Measurements from ENCODE around the gene LONP1. TPM values are rescaled to one million over a fixed set of nuclear protein-coding genes. Genes with fewer than 3 reads are reported as not detected.
"Not testable (repeated sequence)": the region's sequence is repeated elsewhere in the genome, so short reads cannot be mapped to it uniquely, and the experiment has no call there.

LONP1 gene
- total RNA-seq, 2 experiments from 2014 or later: 277 to 287 TPM

DNA sequence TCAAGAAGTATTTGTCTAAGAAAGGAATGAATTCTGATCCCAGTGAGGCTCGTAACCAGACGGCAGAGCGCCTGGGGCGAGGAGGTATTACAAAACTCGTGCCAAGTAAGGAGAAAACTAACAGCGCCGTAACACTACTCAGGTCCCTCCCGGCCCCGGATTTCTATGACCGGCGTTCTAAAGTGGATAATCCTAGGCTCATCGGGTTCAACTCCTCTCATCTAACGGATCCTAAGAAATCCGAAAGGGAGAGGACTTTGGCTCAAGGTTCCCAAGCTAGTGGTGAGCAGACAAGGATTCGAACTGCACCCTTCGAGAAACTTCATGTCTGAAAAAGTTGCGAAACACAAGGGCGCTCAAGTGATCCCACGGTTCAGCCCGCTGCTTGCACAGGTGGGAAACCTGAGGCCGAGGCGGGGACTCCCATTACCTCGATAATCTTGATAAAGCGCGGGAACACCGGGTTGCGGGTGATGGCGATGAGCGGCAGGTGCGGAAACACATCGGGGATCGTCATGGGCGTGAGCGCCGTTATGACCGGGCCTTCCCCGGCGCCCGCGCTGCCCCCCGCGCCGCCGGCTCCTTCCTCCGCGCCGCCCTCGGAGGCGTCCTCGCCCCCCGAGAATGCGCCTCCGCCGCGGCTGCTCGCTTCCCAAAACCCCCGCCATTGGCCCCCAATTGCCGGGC, 529 bp downstream of the LONP1 start:
- peaks cover 22% of the 10 kb centered on the region for H3K4me1 Mint-ChIP-seq
- DNase-seq: peak; percentile 50
- H3K4me3 Mint-ChIP-seq: peak overlapping the region; percentile 98
- H3K27ac Mint-ChIP-seq: peak overlapping the region; percentile 100
- H3K9me3 Mint-ChIP-seq: no peaks in the 10 kb centered on the region
- H3K27me3 Mint-ChIP-seq: no peaks in the 10 kb centered on the region
- H3K36me3 Mint-ChIP-seq: peaks cover 34% of the 10 kb centered on the region

DNA sequence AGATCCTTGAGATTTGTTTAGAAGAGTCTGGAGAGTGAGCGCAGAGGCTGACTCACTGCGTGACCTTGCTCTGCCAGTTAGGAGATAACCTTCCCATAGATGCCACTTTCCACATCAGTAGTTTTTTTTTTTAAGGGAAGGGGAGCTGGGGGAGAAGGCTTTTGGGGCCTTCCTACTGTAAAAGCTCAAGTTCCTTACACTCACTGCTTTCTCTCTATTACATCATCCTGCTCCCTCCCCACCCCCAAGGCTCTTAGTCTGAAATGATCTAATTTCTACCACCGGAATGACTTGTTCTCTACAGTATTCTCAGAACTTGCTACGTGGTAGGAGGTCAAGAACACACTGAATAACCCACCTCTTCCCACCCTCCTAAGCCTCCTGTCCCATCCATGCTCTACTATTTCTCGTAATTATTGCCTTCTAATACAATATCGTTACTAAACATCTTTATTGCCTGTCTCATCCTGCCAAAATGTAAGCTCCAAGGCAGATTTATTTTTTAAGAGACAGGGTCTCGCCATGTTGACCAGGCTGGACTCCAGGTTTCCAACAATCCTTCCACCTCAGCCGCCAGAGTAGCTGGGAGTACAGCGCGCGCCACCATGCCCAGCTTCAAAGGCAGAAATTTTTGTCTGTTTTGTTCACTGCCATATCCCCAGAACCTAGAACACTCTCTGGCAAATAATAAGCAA, 1.2 kb downstream of the LONP1 start:
- H3K4me3 Mint-ChIP-seq: peak overlapping the region; percentile 98
- no peaks in the 10 kb centered on the region for H3K9me3 Mint-ChIP-seq
- peak; percentile 65 for DNase-seq
- no peaks in the 10 kb centered on the region for H3K27me3 Mint-ChIP-seq
- H3K4me1 Mint-ChIP-seq: peaks cover 26% of the 10 kb centered on the region
- peak overlapping the region; percentile 100 for H3K27ac Mint-ChIP-seq
- peaks cover 38% of the 10 kb centered on the region for H3K36me3 Mint-ChIP-seq

DNA sequence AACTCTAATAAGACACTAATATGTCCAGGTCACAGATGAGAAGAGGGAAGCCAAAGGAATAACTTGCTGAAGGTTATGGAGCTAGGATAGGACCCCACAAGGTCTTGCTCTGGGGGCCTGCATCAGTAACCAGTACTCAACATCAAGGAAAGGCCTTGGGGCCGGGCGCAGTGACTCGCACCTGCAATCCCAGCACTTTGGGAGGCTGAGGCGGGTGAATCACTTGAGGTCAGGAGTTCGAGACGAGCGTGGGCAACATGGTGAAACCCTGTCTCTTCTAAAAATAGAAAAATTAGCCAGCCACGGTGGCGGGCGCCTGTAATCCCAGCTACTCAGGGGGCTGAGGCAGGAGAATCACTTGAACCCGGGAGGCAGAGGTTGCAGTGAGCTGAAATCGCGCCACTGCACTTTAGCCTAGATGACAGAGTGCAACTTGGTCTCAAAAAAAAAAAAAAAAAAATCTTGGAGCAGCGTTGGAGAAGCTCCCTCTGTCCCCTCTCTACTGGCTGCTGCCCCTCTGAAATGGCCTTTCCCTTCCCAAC, 1.8 kb downstream of the LONP1 start:
- H3K9me3 Mint-ChIP-seq: no peaks in the 10 kb centered on the region
- no peaks in the 10 kb centered on the region for H3K27me3 Mint-ChIP-seq
- H3K27ac Mint-ChIP-seq: peak overlapping the region; percentile 100
- DNase-seq: peak; percentile 71
- peaks cover 26% of the 10 kb centered on the region for H3K4me1 Mint-ChIP-seq
- peak overlapping the region; percentile 98 for H3K4me3 Mint-ChIP-seq
- H3K36me3 Mint-ChIP-seq: peaks cover 43% of the 10 kb centered on the region

DNA sequence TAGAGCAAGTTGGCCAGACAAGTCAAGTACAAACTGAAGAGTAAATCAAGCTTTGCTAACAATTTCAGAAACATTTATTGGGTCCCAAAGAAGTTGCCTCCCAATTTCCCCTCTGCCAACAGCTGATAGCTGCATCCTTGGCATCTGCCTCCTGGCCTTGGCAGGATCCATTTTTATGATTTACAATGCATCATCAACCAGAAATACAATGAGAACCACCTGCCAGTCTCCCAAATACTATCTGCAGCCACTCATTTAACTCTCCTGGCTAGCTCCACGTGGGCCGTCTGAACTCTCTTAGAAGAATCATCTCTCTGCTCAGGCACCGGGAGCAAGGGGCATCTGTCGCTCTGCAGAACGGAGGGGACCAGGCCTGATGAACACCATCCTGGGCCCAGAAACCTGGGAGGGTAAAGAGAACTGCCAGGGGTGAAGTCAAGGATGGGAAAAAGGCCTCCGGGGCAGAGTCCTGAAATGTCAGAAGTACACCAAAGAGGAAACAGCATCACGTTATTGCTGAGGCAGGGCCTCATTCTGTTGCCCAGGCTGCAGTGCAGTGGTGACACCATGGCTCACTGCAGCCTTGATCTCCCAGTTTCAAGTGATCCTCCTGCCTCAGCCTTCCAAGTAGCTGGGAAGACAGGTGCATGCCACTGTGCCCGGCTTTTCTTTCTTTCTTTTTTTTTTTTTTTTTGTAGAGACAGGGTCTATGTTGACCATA, 2.6 kb downstream of the LONP1 start:
- peaks cover 26% of the 10 kb centered on the region for H3K4me1 Mint-ChIP-seq
- H3K9me3 Mint-ChIP-seq: no peaks in the 10 kb centered on the region
- no peak for DNase-seq
- H3K27me3 Mint-ChIP-seq: no peaks in the 10 kb centered on the region
- peak overlapping the region; percentile 98 for H3K4me3 Mint-ChIP-seq
- peaks cover 43% of the 10 kb centered on the region for H3K36me3 Mint-ChIP-seq
- peak overlapping the region; percentile 100 for H3K27ac Mint-ChIP-seq

DNA sequence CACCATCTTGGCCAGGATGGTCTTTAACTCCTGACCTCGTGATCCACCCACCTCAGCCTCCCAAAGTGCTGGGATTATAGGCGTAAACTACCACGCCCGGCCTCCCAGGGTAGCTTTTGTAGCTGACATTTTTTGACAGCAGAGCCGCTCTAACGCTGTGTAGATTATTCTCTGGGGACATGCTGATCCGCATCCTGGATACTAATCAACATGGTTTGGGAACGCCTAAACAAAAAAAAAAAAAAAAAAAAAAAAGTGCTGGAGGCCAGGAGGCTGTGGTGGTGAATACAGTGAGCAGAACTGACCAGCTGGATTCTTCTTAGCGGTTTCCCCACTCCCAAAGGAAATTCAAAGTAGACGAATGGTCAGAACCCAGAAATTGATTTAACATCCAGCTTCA, 5.1 kb downstream of the LONP1 start:
- Mint-ChIP-seq H3K4me3 (no peak overlapping the region), H3K4me1 (peaks cover 22% of the 10 kb centered on the region), H3K27me3 (no peaks in the 10 kb centered on the region), H3K27ac (no peak overlapping the region), H3K9me3 (no peaks in the 10 kb centered on the region), H3K36me3 (peaks cover 47% of the 10 kb centered on the region)
- DNase-seq: no peak

DNA sequence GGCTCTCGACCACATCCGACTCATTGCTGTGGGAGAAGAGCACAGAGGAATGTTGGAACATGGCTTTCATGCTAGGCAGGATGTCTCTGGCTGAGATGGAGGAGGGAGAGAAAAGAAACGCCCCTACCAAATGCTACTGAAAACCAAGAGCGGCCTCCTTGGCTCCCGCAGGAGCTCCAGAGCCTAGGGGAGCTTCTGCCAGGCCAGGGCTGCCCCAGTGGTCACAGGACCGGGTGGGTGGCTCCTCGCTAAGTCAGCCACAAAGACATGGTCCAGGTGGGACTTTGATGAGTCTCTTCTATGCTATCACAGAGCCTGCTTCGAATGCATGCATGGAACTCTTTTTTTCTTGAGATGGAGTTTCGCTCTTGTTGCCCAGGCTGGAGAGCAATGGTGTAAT, 6.7 kb downstream of the LONP1 start:
- Mint-ChIP-seq H3K36me3 (peaks cover 34% of the 10 kb centered on the region), H3K27me3 (no peaks in the 10 kb centered on the region), H3K4me1 (peaks cover 22% of the 10 kb centered on the region), H3K27ac (no peak overlapping the region), H3K9me3 (no peaks in the 10 kb centered on the region), H3K4me3 (no peak overlapping the region)
- no peak for DNase-seq

DNA sequence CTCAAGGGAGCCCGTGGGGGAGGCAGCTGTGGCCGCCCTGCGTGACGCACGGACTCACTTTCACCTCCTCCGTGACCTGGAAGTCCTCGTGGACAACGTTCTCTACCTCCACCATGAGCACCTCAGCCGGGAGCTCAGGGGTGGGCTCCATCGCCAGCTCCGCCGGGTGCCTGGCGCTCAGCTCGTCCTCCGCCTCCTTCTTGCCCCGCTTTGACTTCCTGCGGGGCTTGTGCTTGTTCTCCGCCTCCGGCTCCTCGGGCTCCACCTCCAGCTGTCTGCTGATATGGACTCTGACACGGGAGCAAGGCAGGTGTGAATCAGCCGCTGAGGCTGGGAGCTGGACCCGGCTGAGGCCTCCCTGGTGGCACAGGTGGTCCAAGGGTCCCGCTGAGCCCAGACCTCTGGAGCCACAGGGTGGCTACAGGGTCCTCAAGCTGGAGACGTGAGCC, 8.2 kb downstream of the LONP1 start:
- Mint-ChIP-seq H3K36me3 (peaks cover 20% of the 10 kb centered on the region), H3K27me3 (no peaks in the 10 kb centered on the region), H3K4me3 (no peak overlapping the region), H3K9me3 (no peaks in the 10 kb centered on the region), H3K4me1 (peaks cover 10% of the 10 kb centered on the region), H3K27ac (no peak overlapping the region)
- no peak for DNase-seq

DNA sequence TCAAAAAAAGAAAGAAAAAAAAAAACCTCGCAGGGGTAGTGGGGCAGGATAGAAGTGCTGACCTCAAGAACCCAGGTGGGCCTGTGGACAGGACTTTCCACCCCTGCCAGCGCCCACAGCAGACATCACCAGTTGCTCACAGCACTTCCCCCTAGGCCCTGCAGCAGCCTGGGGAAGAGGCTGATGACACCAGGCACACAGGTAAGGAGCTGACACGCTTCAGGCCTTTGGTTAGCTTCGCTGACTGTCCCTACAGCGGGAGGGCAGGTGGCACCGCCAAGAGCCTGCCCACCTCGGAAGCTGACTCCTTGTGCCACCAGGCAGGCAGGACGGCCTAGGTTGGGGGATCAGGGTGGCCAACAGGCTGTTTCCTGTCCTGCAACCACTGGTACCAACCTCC, 8.9 kb downstream of the LONP1 start:
- Mint-ChIP-seq H3K27ac (no peak overlapping the region), H3K4me3 (no peak overlapping the region), H3K36me3 (peaks cover 17% of the 10 kb centered on the region), H3K4me1 (peaks cover 7% of the 10 kb centered on the region), H3K9me3 (no peaks in the 10 kb centered on the region), H3K27me3 (no peaks in the 10 kb centered on the region)
- DNase-seq: no peak

DNA sequence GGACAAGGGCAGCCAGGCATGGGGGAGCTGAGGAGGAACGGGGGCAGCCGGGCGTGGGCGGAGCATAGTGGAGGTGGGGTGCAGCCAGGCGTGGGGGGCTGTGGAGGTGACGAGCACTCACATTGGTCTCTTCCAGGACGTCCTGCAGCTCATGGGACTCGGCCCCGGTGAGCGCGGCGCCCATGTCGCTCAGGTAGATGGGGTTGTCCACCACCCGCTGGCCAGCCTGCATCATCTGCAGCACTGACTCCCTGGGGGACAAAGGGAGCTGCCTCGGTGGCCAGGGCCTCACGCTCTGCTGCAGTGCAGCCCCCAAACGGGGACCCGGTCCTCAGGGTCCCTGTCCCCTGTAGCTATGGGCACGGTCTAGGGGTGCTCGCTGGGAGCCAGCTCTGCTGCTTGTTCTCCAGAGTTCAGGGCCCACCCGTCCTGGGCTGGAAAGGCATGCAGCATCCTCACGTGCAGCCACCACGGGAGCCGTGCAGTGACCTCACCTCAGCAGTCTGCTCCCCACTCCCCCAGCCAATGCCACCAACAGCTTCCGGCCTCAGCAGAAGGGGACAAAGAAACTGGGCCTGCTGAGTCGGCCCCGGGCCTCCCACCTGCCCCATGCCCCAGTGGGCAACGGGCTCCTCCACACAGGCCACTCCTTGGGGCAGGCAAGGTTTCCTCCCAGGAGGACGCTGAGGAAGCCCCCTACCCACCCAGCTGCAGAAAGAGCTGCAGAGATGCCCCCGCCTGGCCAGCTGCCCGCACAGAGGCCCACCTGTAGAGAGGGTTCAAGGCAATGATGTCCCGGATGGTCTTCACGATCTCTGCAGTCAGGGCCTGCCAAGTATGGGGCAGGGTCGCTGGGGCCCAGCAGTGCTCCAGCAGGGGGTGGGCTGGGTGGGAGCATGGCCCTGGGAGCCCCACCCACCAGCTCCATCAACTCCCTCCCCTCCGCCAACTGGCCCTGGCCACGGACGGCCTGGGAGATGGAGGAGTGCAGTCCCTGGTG, 12.1 kb downstream of the LONP1 start:
- no peak overlapping the region for H3K27ac Mint-ChIP-seq
- no peaks in the 10 kb centered on the region for H3K4me1 Mint-ChIP-seq
- no peak overlapping the region for H3K4me3 Mint-ChIP-seq
- H3K27me3 Mint-ChIP-seq: no peaks in the 10 kb centered on the region
- DNase-seq: no peak
- peaks cover 14% of the 10 kb centered on the region for H3K36me3 Mint-ChIP-seq
- no peaks in the 10 kb centered on the region for H3K9me3 Mint-ChIP-seq

DNA sequence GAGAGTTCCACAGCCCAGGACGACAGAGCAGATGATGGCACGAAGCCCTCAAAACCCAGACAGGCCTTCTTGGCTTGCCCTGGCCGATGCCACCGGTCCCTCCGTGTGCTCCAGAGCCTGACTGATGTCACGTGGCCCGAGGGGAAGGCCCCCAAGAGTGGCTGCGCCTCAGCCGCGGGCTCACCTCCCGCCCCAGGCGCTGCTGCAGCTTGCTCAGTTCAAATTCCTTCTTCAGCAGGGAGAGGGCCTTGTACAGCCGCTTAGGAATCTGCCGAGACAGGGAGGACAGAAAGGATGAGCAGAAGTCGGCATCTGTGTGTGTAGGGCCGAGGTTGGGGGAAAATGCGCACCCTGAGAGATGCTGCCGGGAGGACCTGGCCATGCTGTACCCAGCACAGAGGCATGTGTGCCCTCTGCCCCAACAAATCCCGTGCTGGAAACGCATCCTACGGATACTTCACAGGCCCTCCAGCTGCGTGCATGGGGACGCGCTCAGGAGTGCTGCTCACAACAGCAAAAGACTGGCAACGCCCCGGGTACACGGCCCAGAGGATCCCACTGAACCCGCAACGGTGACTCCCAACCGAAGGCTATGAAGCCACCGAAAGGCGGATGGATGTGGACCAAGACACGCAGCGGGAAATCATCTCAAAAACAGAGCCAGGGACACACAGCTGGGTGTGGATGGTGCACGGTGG, 12.9 kb downstream of the LONP1 start:
- H3K4me1 Mint-ChIP-seq: no peaks in the 10 kb centered on the region
- H3K27ac Mint-ChIP-seq: no peak overlapping the region
- no peaks in the 10 kb centered on the region for H3K27me3 Mint-ChIP-seq
- DNase-seq: no peak
- peaks cover 10% of the 10 kb centered on the region for H3K36me3 Mint-ChIP-seq
- H3K9me3 Mint-ChIP-seq: no peaks in the 10 kb centered on the region
- no peak overlapping the region for H3K4me3 Mint-ChIP-seq

DNA sequence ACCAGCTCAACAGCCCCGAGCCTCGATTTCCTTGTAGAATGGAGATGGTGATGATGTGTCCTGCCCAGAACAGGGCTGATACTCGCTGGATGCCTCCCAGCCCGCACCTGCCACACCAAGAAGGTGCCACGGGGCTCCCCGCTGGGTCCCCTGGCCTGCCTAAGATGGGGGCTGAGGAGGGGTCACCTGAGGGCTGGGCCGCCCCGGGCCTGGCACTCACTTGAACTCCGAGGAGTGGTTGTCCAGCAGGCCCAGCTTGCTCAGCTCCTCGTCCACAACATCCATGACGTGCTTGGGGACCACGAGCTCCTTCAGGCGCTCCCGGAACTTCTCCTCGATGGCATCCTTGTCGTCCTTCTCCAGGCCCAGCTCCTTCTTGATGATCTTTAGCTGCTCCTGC, 14.4 kb downstream of the LONP1 start:
- Mint-ChIP-seq H3K4me1 (no peaks in the 10 kb centered on the region), H3K4me3 (no peak overlapping the region), H3K36me3 (peaks cover 21% of the 10 kb centered on the region), H3K27ac (no peak overlapping the region), H3K27me3 (no peaks in the 10 kb centered on the region), H3K9me3 (no peaks in the 10 kb centered on the region)
- DNase-seq: no peak

DNA sequence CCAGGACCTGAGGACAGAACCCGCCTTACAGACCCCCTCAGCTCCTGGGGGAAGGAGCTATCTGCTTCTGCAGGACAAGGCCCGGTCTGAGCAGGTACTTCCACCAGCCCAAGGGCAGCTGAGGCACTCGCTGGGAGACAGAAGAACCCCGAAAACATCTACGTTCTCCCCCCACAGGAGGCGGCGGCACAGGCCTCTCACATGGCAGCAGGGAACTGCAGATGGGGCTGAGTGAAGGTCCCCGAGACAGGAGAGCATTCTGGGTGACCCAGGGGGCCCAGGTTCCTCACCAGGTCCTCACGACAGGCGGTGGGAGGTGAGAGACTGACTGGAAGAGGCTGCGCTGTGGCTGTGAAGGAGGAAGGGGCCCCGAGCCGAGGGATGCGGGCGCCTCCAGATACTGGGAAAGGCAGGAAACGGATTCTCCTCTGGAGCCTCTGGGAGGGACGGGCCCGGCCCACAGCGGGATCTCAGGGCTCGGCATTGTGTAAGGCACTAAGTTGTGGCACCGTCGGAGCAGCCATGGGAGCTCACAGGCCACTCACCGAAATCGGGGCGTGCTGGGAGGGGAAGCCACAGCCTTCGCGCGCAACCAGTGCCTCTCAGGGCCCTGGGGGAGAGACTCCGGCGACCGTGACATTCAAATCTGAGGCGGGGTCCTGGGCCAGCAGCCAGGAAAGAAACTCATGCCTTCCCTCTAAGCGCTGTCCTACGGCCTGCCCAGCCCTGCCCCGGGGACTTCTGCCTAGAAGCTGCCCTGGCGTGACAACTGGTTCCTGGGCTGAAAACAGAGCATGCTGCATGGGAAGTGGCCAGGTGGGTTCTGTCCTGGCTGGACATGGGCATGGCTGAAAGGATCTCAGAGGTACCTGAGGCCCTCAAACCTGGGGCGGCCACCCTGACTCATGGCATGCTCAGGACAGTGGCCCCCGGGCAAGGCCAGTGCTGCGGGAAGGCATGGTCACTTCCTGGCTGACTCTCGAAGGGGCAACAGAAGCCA, 15.8 kb downstream of the LONP1 start:
- DNase-seq: no peak
- peaks cover 25% of the 10 kb centered on the region for H3K36me3 Mint-ChIP-seq

DNA sequence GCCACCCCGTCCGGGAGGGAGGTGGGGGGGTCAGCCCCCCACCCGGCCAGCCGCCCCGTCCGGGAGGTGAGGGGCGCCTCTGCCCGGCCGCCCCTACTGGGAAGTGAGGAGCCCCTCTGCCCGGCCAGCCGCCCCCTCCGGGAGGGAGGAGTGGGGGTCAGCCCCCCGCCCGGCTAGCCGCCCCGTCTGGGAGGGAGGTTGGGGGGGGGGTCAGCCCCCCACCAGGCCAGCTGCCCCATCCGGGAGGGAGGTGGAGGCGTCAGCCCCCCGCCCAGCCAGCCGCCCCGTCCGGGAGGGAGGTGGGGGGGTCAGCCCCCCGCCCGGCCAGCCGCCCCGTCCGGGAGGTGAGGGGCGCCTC, 17.9 kb downstream of the LONP1 start:
- H3K4me1 Mint-ChIP-seq, H3K9me3 Mint-ChIP-seq, H3K27ac Mint-ChIP-seq, DNase-seq, H3K27me3 Mint-ChIP-seq, H3K4me3 Mint-ChIP-seq: not testable (repeated sequence)
- peaks cover 33% of the 10 kb centered on the region for H3K36me3 Mint-ChIP-seq

More for the DNA sequence above, 15.8 kb downstream of the LONP1 start:
- no peak overlapping the region for H3K27ac Mint-ChIP-seq
- H3K9me3 Mint-ChIP-seq: no peaks in the 10 kb centered on the region
- no peaks in the 10 kb centered on the region for H3K27me3 Mint-ChIP-seq
- H3K4me3 Mint-ChIP-seq: no peak overlapping the region
- no peaks in the 10 kb centered on the region for H3K4me1 Mint-ChIP-seq
